AG04449 (cell line): ENCODE results near the gene PDSS2.

Experiments used
- CTCF ChIA-PET: fragments of 350-600 bp; formaldehyde crosslinking; extraction: SDS; loops from one replicate; lab custom pipeline; 2021; ENCODE audit warnings: antibody characterized with exemption; lab: Yijun Ruan, JAX
- POLR2A ChIA-PET: fragments of 400-600, 350-600 bp; formaldehyde crosslinking; extraction: SDS; loops from one replicate; lab custom pipeline; 2020; ENCODE audit warnings: antibody characterized with exemption, inconsistent platforms; lab: Yijun Ruan, JAX
- DNase-seq: peaks from one replicate; pipeline ENCODE4 v3.0.0-alpha.2; 2010; ENCODE audit warnings: low read depth, low spot score
- H3K4me3 ChIP-seq: 2 replicates; pipeline ENCODE4 v1.5.1; 2011; ENCODE audit warnings: low read depth, mild to moderate bottlenecking, control low read depth, low read length
- CTCF ChIP-seq: IDR thresholded peaks from one replicate; pipeline ENCODE4 v1.5.1; 2011; ENCODE audit warnings: mild to moderate bottlenecking, moderate library complexity, low read length, control low read depth, inconsistent platforms; ENCODE audit not compliant: insufficient read depth; ENCODE audit errors: missing control alignments

The PDSS2 gene

GRCh38 chr6:107228754-107229153 is 230.6 kb downstream of the PDSS2 start:
- CTCF ChIA-PET = interaction anchor here (1.7 kb wide), 1 partner anchor 12 kb away, joined by 6 read pairs; no protein-coding TSS in a partner anchor
- H3K4me3 ChIP-seq = no peak overlapping the region
- POLR2A ChIA-PET = no interaction called here
- DNase-seq = no peak
- no peak for TF ChIP-seq CTCF

GRCh38 chr6:107221519-107221918 is 237.8 kb downstream of the PDSS2 start:
- no peak for TF ChIP-seq CTCF
- ChIA-PET CTCF (no interaction called here), POLR2A (no interaction called here)
- no peak overlapping the region for H3K4me3 ChIP-seq
- no peak for DNase-seq

- ChIA-PET POLR2A (no interaction called here), CTCF (no interaction called here)
- no peak overlapping the region for H3K4me3 ChIP-seq
- no peak for TF ChIP-seq CTCF
- no peak for DNase-seq
Measured at GRCh38 chr6:107219851-107220250, 239.5 kb downstream of the PDSS2 start.

- DNase-seq = no peak
- CTCF ChIA-PET = no interaction called here
- POLR2A ChIA-PET = no interaction called here
- TF ChIP-seq CTCF = no peak
- H3K4me3 ChIP-seq = no peak overlapping the region
Measured at GRCh38 chr6:107218142-107218541, 241.2 kb downstream of the PDSS2 start.

- POLR2A ChIA-PET = no interaction called here
- CTCF ChIA-PET = no interaction called here
- no peak for DNase-seq
- H3K4me3 ChIP-seq = no peak overlapping the region
- no peak for TF ChIP-seq CTCF
Measured at GRCh38 chr6:107217248-107217647, 242.1 kb downstream of the PDSS2 start.

GRCh38 chr6:107216197-107216933 is 243.0 kb downstream of the PDSS2 start:
- POLR2A ChIA-PET = no interaction called here
- H3K4me3 ChIP-seq = no peak overlapping the region
- CTCF ChIA-PET = no interaction called here

More at GRCh38 chr6:107216197-107216933, 243.0 kb downstream of the PDSS2 start:
- DNase-seq = no peak
- no peak for TF ChIP-seq CTCF
